GM12878 (cell line): ENCODE data around the gene MOK. TPM values are rescaled to one million over a fixed set of nuclear protein-coding genes. Genes with fewer than 3 reads are reported as not detected.

Experiments
- ATAC-seq: fragments of 200-7000 bp; cut with Tn5 transposase; 3 replicates; pipeline ENCODE4 v1.9.1; 2020; ENCODE audit warnings: mild to moderate bottlenecking, moderate library complexity
- BruUV-seq: library from RNA; stranded (reverse); fragments of 400-500 nt; replicated peaks from 2 replicates; lab custom pipeline; 2021; lab: Mats Ljungman, UMichigan
- CTCF ChIA-PET: fragments of 300-600 bp; sonication (Branson Sonifier 250); formaldehyde crosslinking; extraction: SDS; loops from one replicate; lab custom pipeline; 2021; ENCODE audit warnings: inconsistent platforms; lab: Yijun Ruan, JAX
- POLR2A ChIA-PET: fragments of 350-600 bp; formaldehyde crosslinking; extraction: SDS; loops from one replicate; lab custom pipeline; 2021; ENCODE audit warnings: inconsistent platforms; lab: Charles Lee
- RAD21 ChIA-PET: fragments of 300-600 bp; sonication (Branson Sonifier 250); formaldehyde crosslinking; loops from one replicate; lab custom pipeline; 2023; ENCODE audit warnings: antibody characterized with exemption; ENCODE audit not compliant: unreplicated experiment; lab: Charles Lee
- SMC1A ChIA-PET: fragments of 300-600 bp; sonication (Branson Sonifier 250); formaldehyde crosslinking; loops from one replicate; lab custom pipeline; 2023; ENCODE audit not compliant: unreplicated experiment, uncharacterized antibody; lab: Charles Lee
- DNase-seq: peaks from one replicate; pipeline ENCODE4 v3.0.0-alpha.2; 2011; ENCODE audit warnings: low read depth, low spot score
- FAIRE-seq: peaks from 3 replicates; lab custom pipeline; 2011; peaks lifted over from hg19 to GRCh38; lab: Jason Lieb, UNC
- H2AFZ ChIP-seq: 2 replicates; pipeline ENCODE4 v1.6.0; 2011; ENCODE audit warnings: low read depth, low read length, control low read depth; ENCODE audit not compliant: control insufficient read depth
- H3K27ac ChIP-seq: 2 replicates; pipeline ENCODE4 v1.5.1; 2011; ENCODE audit warnings: control low read depth; ENCODE audit not compliant: control insufficient read depth, insufficient read depth
- H3K27me3 ChIP-seq, 2 experiments: replicated peaks in 1 of 2; 2 replicates each; pipeline versions ENCODE4 v1.6.0 to v1.6.1; 2011; ENCODE audit warnings: low read length in 1 of 2; ENCODE audit not compliant: control insufficient read depth in 2 of 2, insufficient read depth in 2 of 2
- H3K36me3 ChIP-seq, 2 experiments: 2 replicates each; pipeline ENCODE4 v1.5.1; 2011; ENCODE audit warnings: low read length in 1 of 2; ENCODE audit not compliant: control insufficient read depth in 2 of 2, insufficient read depth in 2 of 2
- H3K4me1 ChIP-seq: 2 replicates; pipeline ENCODE4 v1.6.1; 2011; ENCODE audit warnings: mild to moderate bottlenecking, low read length, moderate library complexity, mixed read lengths; ENCODE audit not compliant: control insufficient read depth, insufficient read depth
- H3K4me2 ChIP-seq: 2 replicates; pipeline ENCODE4 v1.6.0; 2011; ENCODE audit warnings: control low read depth; ENCODE audit not compliant: control insufficient read depth, insufficient read depth
- H3K4me3 ChIP-seq: fragments of 200-600 bp; sonication (generic); 2 replicates; pipeline ENCODE4 v1.5.1; 2016
- H3K79me2 ChIP-seq: 2 replicates; pipeline ENCODE4 v1.6.0; 2011; ENCODE audit warnings: low read length; ENCODE audit not compliant: control insufficient read depth, insufficient read depth
- H3K9ac ChIP-seq: 2 replicates; pipeline ENCODE4 v1.8.0; 2011; ENCODE audit warnings: low read length, control low read depth, mixed read lengths; ENCODE audit not compliant: control insufficient read depth, insufficient read depth
- H3K9me3 ChIP-seq: replicated peaks from 3 replicates; pipeline ENCODE4 v1.5.1; 2011; ENCODE audit warnings: mild to moderate bottlenecking, low read length; ENCODE audit not compliant: control insufficient read depth, insufficient read depth
- H4K20me1 ChIP-seq: 2 replicates; pipeline ENCODE4 v1.6.0; 2011; ENCODE audit not compliant: control insufficient read depth, insufficient read depth
- ATF7 ChIP-seq: fragments of 450-650 bp; IDR thresholded peaks from 2 replicates; pipeline ENCODE4 v1.6.1; 2016; ENCODE audit warnings: low read depth, mild to moderate bottlenecking
- IRF5 ChIP-seq: fragments of 450-650 bp; IDR thresholded peaks from 2 replicates; pipeline ENCODE4 v1.6.1; 2017; ENCODE audit warnings: borderline replicate concordance
- MLLT1 ChIP-seq: fragments of 450-650 bp; IDR thresholded peaks from 2 replicates; pipeline ENCODE4 v1.6.1; 2016; ENCODE audit warnings: mild to moderate bottlenecking
- NBN ChIP-seq: fragments of 450-650 bp; IDR thresholded peaks from 2 replicates; pipeline ENCODE4 v1.6.1; 2016
- NFYA ChIP-seq: IDR thresholded peaks from 2 replicates; pipeline ENCODE4 v1.6.1; 2011; ENCODE audit warnings: low read depth, mild to moderate bottlenecking, low read length, improper control_type of control experiment, borderline replicate concordance
- PAX5 ChIP-seq: IDR thresholded peaks from 2 replicates; pipeline ENCODE4 v1.6.1; 2011; ENCODE audit warnings: low read depth, low read length, borderline replicate concordance
- RAD21 ChIP-seq: IDR thresholded peaks from 2 replicates; pipeline ENCODE4 v1.6.1; 2011; ENCODE audit warnings: mild to moderate bottlenecking, low read depth, low read length, moderate library complexity; ENCODE audit not compliant: insufficient read depth
- RUNX3 ChIP-seq: IDR thresholded peaks from 2 replicates; pipeline ENCODE4 v1.6.1; 2012; ENCODE audit warnings: low read length, inconsistent platforms
- ZNF687 ChIP-seq: fragments of 450-650 bp; IDR thresholded peaks from 2 replicates; pipeline ENCODE4 v1.6.1; 2017; ENCODE audit warnings: mild to moderate bottlenecking, moderate library complexity
- WGBS: methylation state at CpG from one replicate; pipeline ENCODE4 v1.1.6; 2016; ENCODE audit warnings: low lambda C conversion rate; ENCODE audit not compliant: insufficient replicate concordance, insufficient coverage; ENCODE audit errors: missing lambda C conversion rate; 5-methylcytosine and 5-hydroxymethylcytosine counted together
- in situ Hi-C: fragments of 300-500 bp; cut with MboI; formaldehyde crosslinking; loops from 9 replicates; pipeline ENCODE4 v1.14.3; 2018; ENCODE audit warnings: mixed read lengths
- intact Hi-C: fragments of 100-400 bp; cut with micrococcal nuclease; formaldehyde crosslinking; loops from one replicate; pipeline ENCODE4 v1.14.2; 2022; ENCODE audit not compliant: unreplicated experiment
- polyA plus RNA-seq, 11 experiments: library from polyadenylated mRNA; depleted of rRNA in 4 of 11; unstranded in 6 of 11; stranded (reverse) in 5 of 11; fragments of >200 nt; fragmentation: Nextera tagmentation in 4 of 11; fragmentation: Illumina TruSeq in 1 of 11; extraction: Ambion mirVana in 4 of 11; extraction: Trizol in 1 of 11; gene quantifications; 1 replicate in 1 of 11; 2 replicates in 10 of 11; pipeline versions ENCODE4 v1.2.1 to v1.2.3, GENCODE V29; 2011 to 2016; ENCODE audit warnings: inconsistent platforms in 2 of 11, missing spikeins in 2 of 11, low read depth in 1 of 11
- total RNA-seq, 4 experiments: library from RNA; depleted of rRNA in 3 of 4; stranded (reverse); fragments of >200 nt in 3 of 4; fragmentation: Illumina TruSeq in 1 of 4; extraction: Trizol in 1 of 4; gene quantifications; 2 replicates each; pipeline versions ENCODE4 v1.2.1 to v1.2.3, GENCODE V29; 2013 to 2021

The MOK gene
- total and polyA plus RNA-seq, 10 of the 15 experiments (the other 5 are each of a cell fraction or from before 2014, with no cell fraction given): 0.10 to 3.0 (median 1.4) TPM

- no peaks in the 10 kb centered on the region for H3K9me3 ChIP-seq
- ATAC-seq: peak; percentile 61
- ChIA-PET CTCF (interaction anchor here (0.6 to 1.8 kb wide), 6 partner anchors 14 to 135 kb away, joined by 3 to 5 read pairs (median 3); no protein-coding TSS in a partner anchor), POLR2A (interaction anchor here (0.9 to 1.8 kb wide), 2 partner anchors 17 to 55 kb away, joined by 4 to 6 read pairs; no protein-coding TSS in a partner anchor), RAD21 (interaction anchor here (0.9 to 1.3 kb wide), 3 partner anchors 11 to 191 kb away, joined by 3 read pairs; no protein-coding TSS in a partner anchor), SMC1A (interaction anchor here (1.2 to 2.8 kb wide), 8 partner anchors 11 to 57 kb away, joined by 3 to 9 read pairs (median 4); no protein-coding TSS in a partner anchor)
- H3K36me3 ChIP-seq: peaks cover 0 to 5% of the 10 kb centered on the region in 2 experiments; a peak in 2 of 4 replicates
- no peak overlapping the region for H3K27ac ChIP-seq
- peaks cover 53% of the 10 kb centered on the region for H3K79me2 ChIP-seq
- FAIRE-seq: no peak
- in situ Hi-C loops: no loop called here
- H3K9ac ChIP-seq: no peak overlapping the region
- no TSS peak for BruUV-seq
- H3K4me3 ChIP-seq: no peak overlapping the region
- H3K27me3 ChIP-seq: no peaks in the 10 kb centered on the region
- no peak overlapping the region for H3K4me2 ChIP-seq
- H4K20me1 ChIP-seq: no peaks in the 10 kb centered on the region; the same call in 1 of the 2 replicates
- TF ChIP-seq RAD21: no peak
- TF ChIP-seq ATF7: peak; percentile 48; the same call in 1 of the 2 replicates
- TF ChIP-seq NBN: no peak
- peak; percentile 16; the same call in 1 of the 2 replicates for TF ChIP-seq RUNX3
- DNase-seq: no peak
- intact Hi-C loops: no loop called here
- peaks cover 10% of the 10 kb centered on the region for H3K4me1 ChIP-seq
- no peak overlapping the region for H2AFZ ChIP-seq
These were observed 122.8 kb downstream of the MOK start for GRCh38 chr14:102182190-102182589.

GRCh38 chr14:102181187-102181586 is 123.8 kb downstream of the MOK start:
- Histone ChIP-seq H2AFZ (no peak overlapping the region), H3K27me3 (no peaks in the 10 kb centered on the region), H3K36me3 (peaks cover 0 to 5% of the 10 kb centered on the region in 2 experiments; a peak in 2 of 4 replicates), H3K4me2 (no peak overlapping the region)
- no TSS peak for BruUV-seq
- POLR2A ChIA-PET: interaction anchor here (0.5 to 1.8 kb wide), 3 partner anchors 16 to 124 kb away, joined by 3 to 6 read pairs (median 3); partner anchors contain the start of gene MOK
- TF ChIP-seq MLLT1 (peak; percentile 27; the same call in 1 of the 2 replicates), IRF5 (no peak), ZNF687 (no peak), NFYA (no peak), PAX5 (no peak)
- TF ChIP-seq, all 136 proteins: peak for 1
- SMC1A ChIA-PET: interaction anchor here (0.5 to 2.8 kb wide), 10 partner anchors 10 to 297 kb away, joined by 3 to 9 read pairs (median 4); no protein-coding TSS in a partner anchor
- ATAC-seq (peak; percentile 33), FAIRE-seq (no peak), DNase-seq (no peak)
- intact Hi-C loops (no loop called here), in situ Hi-C loops (no loop called here)
- H3K9ac ChIP-seq: no peak overlapping the region
- RAD21 ChIA-PET: no interaction called here
- peaks cover 10% of the 10 kb centered on the region for H3K4me1 ChIP-seq
- 87% methylated on average over 1 of the region's 1 CpG for WGBS
- H4K20me1 ChIP-seq: no peaks in the 10 kb centered on the region; the same call in 1 of the 2 replicates
- peak overlapping the region; percentile 18; the same call in 1 of the 2 replicates for H3K27ac ChIP-seq
- H3K4me3 ChIP-seq: no peak overlapping the region
- H3K9me3 ChIP-seq: no peaks in the 10 kb centered on the region
- CTCF ChIA-PET: interaction anchor here (0.6 to 1.8 kb wide), 6 partner anchors 13 to 114 kb away, joined by 3 to 5 read pairs (median 4); no protein-coding TSS in a partner anchor
- H3K79me2 ChIP-seq: peaks cover 57% of the 10 kb centered on the region
